Epidermal melanocyte (primary cell): Measurements from ENCODE around the gene LIMK2.
A peak's percentile ranks its signal among the peaks of the same experiment; 100 is the strongest.
"Not testable (repeated sequence)": the region's sequence is repeated elsewhere in the genome, so short reads cannot be mapped to it uniquely, and the experiment has no call there.

ENCODE experiments used
- DNase-seq: peaks from one replicate; pipeline ENCODE4 v3.0.0; 2011; ENCODE audit warnings: low spot score; ENCODE audit not compliant: insufficient read length

LIMK2 gene

DNA sequence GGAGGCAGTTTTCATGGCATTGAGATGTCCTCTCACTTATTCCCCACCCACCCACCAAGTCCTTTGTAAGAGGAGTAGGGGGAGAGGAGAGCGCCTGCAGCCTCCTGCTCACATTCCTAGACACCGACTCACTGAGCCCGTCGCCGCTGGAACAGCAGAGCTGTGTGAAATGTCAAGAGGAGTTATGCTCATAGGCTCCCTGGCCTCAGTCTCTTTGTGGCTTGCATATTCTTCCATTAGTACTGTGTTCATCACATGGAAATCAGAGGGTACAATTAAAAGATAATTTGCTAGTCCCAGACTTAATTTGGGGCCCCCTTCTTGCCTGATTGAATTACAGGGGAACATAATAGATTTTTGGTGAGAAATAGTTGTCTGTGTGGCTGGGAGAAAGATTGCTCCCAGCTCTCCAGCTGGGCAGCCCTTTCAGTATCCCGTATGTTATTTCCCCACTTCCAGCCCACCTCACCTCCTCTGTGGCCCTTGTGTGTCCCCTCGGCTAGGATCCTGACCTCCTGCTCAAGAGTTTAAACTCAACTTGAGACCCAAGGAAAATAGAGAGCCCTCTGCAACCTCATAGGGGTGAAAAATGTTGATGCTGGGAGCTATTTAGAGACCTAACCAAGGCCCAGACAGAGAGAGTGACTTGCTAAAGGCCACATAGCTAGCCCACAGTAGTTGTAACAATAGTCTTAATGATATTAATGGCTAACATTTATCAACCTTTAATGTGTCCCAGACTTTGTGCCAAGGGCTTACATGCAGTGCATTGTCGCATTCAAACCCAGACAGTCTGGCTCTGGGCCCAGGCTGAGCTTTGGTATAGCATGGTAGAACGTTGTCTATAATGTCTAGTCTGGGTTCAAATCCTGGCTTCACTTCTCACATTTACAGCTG, 32.2 kb downstream of the LIMK2 start:
- DNase-seq, result peak; percentile 49

DNA sequence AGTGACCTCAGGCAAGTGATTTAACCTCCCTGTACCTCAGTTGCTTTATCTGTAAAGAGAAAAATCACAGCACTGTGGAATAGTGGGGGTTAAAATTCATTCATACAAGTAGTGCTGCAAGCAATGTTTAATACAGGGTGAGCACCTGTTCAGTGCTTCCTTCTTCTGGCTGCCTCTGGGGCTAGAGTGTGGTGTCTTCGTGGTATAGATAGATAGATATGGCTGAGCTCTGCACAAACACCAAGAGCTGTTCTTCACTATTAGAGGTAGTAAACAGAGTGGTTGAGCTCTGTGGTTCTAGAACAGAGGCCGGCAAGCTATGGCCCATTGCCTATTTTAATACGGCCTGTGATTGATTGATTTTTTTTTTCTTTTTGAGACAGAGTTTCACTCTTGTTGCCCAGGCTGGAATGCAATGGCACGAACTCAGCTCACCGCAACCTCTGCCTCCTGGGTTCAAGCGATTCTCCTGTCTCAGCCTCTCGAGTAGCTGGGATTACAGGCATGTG, 32.9 kb downstream of the LIMK2 start:
- no peak for DNase-seq

- not testable (repeated sequence) for DNase-seq
Measured at GRCh38 chr22:31245998-31246397, 33.9 kb downstream of the LIMK2 start.

DNA sequence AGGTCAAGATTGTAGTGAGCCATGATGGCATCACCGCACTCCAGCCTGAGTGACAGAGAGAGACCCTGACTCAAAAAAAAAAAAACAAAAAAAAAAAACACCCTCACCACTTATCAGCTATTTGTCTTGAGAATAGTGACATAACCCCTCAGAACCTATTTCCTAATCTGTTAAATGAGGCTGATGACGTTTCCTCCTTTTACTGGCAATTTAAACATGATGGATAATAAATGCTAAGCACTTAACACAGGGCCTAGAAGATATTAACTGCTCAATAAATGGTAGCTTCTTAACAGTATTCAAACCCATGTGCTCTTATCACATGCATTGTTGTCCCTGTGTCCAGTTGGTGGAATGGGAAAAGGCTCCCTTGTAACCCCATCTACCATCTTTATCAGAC, 34.6 kb downstream of the LIMK2 start:
- DNase-seq, result no peak

- no peak for DNase-seq
Measured at GRCh38 chr22:31247726-31248125, 35.6 kb downstream of the LIMK2 start.

DNA sequence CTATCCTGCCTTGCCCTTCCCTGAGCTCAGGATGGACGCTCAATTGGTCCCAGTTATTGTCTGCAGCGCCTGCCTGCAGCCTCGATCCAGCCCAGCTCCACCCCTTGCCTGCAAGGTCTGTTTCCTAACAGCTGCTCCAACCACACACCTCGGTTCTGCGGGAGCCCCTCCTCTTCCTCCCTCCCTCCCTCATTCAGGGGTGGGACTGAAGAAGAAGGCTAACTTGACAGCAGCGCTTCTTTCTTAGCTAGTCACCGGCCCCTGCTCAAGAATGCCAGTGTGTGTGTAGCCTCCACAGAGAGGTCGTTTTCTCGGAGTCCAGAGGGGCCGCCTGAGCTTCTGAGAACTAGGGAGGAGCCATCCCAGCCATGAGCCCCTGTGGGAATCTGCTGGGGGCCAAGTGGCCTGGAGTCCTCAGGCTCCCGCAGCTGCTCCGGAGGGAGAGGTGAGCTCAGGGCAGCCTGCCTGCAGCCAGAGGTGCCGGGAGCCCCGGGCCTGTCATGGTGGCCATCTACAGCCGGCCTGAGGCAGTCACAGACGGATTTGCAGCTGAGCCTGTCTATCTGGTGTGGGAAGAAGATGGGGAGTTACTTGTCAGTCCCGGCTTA, 36.1 kb downstream of the LIMK2 start:
- DNase-seq, result peak; percentile 88

DNA sequence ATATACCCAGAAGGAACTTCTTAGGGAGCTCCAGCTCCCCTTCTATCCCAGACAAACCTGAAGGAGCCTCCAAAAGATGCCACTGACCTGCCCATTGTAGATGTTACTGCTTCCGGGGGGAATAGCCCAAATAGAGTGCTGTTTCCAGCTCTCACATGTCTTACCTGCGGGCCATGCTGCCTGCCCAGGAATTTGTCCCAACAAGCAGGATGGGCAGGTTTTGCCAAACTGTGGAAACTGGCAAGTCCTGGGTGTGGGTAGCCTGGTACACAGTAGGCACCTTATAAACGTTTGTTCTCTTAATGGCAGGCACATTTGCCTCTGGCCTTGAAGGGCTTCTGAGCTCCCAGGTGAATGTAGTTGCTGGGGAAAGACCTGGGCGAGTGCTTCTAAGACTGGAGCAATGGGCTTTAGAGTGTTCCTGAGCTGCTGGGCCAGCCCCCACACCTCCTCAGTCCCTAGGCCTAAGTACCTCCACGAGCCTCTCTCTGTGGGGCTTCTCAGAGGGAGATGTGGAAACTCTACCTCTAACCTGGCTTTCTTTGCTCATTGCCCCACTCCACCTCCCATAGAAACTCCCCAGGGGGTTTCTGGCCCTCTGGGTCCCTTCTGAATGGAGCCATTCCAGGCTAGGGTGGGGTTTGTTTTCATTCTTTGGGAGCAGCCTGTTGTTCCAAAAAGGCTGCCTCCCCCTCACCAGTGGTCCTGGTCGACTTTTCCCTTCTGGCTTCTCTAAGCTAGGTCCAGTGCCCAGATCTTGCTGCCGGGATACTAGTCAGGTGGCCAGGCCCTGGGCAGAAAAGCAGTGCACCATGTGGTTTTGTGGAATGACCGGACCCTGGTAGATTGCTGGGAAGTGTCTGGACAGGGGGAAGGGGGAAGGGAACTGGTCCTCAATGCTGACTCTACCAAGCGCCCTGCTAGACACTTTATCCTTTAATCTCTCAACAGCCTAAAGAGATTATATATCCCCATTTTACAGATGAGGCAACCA, 37.2 kb downstream of the LIMK2 start:
- DNase-seq, result no peak

- DNase-seq, result no peak
Measured at GRCh38 chr22:31250740-31251600, 38.9 kb downstream of the LIMK2 start.

GRCh38 chr22:31253949-31254348, 41.9 kb downstream of the LIMK2 start:
- DNase-seq, result no peak

GRCh38 chr22:31259798-31260473, 47.8 kb downstream of the LIMK2 start:
- no peak for DNase-seq

- DNase-seq, result no peak
Measured at GRCh38 chr22:31260474-31260856, 48.4 kb downstream of the LIMK2 start.

GRCh38 chr22:31262312-31263133, 50.4 kb downstream of the LIMK2 start:
- DNase-seq, result no peak

DNA sequence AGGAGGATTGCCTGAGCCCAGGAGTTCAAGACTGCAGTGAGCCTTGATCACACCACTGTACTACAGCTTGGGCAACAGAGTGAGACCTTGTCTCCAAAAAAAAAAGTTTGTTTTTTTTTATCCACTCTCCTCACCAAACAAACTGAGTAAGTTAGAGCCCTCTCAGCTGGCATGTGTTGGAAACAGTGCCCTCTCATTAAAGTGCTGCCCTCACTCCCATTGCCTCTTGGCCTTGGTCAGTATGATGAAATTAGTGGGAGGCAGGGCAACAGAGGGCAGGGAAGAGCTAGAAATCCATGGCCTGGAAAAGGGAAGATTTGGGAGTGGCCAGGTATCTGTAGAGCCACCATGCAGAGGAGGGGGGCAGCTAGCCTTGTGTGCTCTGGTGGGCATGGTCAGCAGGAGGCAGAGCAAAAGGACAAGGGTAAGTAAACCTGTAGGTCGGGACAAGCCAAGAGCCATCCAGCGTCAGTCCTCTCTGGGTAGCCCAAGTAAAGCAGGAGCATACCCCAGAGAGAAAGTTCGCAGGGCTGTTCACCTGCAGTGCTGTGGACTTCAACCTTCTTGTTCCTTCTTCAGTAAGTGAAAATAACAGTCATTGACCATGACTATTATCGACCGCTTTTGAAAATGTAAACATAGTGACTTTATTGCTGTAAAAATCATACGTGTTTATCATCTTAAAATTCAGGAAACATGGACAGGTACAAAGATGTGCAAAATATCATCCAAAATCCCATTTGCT, 52.0 kb downstream of the LIMK2 start:
- no peak for DNase-seq

GRCh38 chr22:31268281-31268680, 56.2 kb downstream of the LIMK2 start:
- no peak for DNase-seq

GRCh38 chr22:31269892-31270579, 57.9 kb downstream of the LIMK2 start:
- no peak for DNase-seq

GRCh38 chr22:31271026-31271425, 58.9 kb downstream of the LIMK2 start:
- no peak for DNase-seq

DNA sequence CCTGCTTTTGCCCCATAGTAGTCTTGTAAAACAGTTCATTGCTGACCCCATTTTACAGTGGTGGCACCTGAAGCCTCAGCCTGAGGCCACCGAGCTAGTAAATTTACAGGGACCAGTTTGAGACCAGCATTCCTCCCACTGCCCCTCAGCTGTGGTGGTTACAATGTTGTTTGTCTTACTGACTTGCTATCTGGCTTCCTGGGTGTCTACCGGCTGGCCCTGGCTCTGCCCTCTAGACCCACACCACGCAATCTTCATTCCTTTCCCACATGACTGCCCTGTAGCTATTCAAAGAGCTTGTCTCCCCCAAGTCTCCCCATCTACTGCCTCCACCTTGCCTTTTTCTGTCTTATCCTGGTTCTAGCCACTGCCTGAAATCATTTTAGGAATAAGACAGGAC, 59.4 kb downstream of the LIMK2 start:
- no peak for DNase-seq
